H7 (cell line): ENCODE measurements around the gene TMEM239. TPM values are rescaled to one million over a fixed set of nuclear protein-coding genes. Genes with fewer than 3 reads are reported as not detected.

ENCODE experiments used
- DNase-seq: peaks from one replicate; pipeline ENCODE4 v3.0.0; 2012
- H3K27me3 ChIP-seq: 2 replicates; pipeline ENCODE4 v1.6.0; 2011; ENCODE audit warnings: mild to moderate bottlenecking, low read length; ENCODE audit not compliant: control insufficient read depth, insufficient read depth
- H3K36me3 ChIP-seq: replicated peaks from 2 replicates; pipeline ENCODE4 v1.5.1; 2011; ENCODE audit warnings: low read length; ENCODE audit not compliant: control insufficient read depth, insufficient read depth
- H3K4me3 ChIP-seq: 2 replicates; pipeline ENCODE4 v1.5.1; 2011; ENCODE audit warnings: low read depth, mild to moderate bottlenecking, control low read depth, low read length, moderate library complexity; ENCODE audit not compliant: insufficient read depth
- total RNA-seq: library from RNA; depleted of rRNA; stranded (reverse); fragments of >200 nt; shearing (Covaris generic); gene quantifications from 2 replicates; pipeline ENCODE4 v1.2.3, GENCODE V29; 2014

The TMEM239 gene
- total RNA-seq, 1 experiment from 2014 or later, result not detected

DNA sequence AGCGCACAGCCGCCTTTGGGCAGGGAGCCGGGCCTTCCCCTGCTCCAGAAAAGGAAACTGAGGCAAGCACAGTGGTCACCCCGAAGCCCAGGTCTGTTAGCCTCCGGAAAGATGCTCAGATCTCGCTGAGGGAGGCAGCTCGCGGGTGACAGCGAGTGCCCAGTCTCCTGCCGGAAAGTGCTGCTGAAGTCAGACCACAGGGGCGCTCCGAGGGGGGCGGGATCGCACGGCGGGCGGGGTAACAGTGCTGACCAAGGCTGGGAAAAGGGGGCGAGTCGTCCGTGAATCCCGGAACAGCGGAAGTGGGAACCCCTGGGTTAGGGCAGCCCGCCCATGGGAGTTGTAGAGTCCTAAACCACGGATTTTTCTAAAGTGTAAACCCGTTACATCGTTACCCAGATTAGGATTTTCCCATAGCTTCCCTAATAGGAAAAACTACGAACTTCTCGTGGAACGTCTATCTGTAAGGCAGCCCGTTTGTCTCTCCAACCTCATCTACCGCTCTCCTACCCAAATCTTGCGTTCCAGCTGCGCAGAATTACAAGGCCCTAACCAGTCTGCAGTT lies 24.9 kb downstream of the TMEM239 start:
- peak; percentile 80 for DNase-seq
- Histone ChIP-seq H3K4me3 (peak overlapping the region; percentile 75), H3K36me3 (no peaks in the 10 kb centered on the region; the same call in 1 of the 2 replicates), H3K27me3 (peaks cover 14% of the 10 kb centered on the region)

GRCh38 chr20:2845607-2846006 lies 29.4 kb downstream of the TMEM239 start:
- no peak for DNase-seq
- H3K4me3 ChIP-seq, result no peak overlapping the region
- H3K36me3 ChIP-seq, result no peaks in the 10 kb centered on the region
- no peaks in the 10 kb centered on the region for H3K27me3 ChIP-seq

DNA sequence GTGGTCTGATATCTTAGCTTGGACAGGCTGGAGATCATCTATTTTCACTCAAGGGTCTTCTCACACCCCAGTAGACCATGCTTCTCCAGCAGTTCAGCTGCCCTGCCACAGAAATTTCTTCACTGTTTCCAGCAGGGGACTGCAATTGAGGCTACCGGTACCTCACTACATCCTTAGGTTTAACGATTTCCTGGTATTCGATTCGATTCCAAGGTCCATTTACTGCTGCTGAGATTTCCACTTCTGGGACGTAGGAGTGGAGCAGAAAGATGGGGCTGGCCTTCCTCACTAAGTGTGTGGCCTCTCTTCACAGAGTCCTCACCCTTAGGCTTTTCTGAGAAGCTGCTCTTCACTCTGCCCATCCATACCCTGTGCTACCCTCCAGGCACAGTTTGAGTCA lies 30.5 kb downstream of the TMEM239 start:
- H3K36me3 ChIP-seq, result no peaks in the 10 kb centered on the region
- H3K27me3 ChIP-seq, result no peaks in the 10 kb centered on the region
- H3K4me3 ChIP-seq, result no peak overlapping the region
- no peak for DNase-seq

- H3K27me3 ChIP-seq, result no peaks in the 10 kb centered on the region
- H3K4me3 ChIP-seq, result no peak overlapping the region
- no peaks in the 10 kb centered on the region for H3K36me3 ChIP-seq
- DNase-seq, result no peak
Observed at GRCh38 chr20:2847802-2848201, 31.6 kb downstream of the TMEM239 start.

DNA sequence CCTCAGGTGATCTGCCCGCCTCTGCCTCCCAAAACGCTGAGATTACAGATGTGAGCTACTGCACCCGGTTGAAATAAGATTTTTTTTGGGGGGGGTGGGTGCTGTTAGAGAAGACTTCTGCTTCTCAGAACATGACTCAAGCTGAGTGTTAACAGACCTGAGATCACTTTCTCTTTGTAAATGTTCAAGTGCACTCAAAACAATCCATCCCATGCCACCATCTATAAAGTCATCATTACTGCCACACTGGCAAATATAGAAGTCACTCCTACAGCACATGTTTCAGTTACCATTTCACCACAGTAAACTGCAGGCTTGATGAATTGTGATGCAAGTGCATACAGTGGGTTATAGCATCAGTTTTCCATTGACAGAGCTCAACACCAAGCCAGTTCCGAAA lies 33.4 kb downstream of the TMEM239 start:
- no peak for DNase-seq

DNA sequence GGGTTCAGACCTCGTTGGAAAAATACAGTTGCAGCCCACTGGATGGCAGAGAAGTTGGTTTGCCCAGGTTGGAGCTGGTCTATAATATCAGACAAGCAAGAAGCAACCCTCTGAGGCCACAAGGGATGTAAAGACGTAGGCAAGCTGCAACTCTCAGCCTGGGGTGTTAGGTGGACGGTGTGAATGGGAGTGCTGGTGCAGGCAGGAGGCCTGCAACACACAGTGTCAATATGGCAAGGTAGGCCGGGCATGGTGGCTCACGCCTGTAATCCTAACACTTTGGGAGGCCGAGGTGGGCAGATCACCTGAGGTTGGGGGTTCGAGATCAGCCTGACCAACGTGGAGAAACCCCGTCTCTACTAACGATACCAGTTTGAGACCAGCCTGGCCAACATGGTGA lies 34.9 kb downstream of the TMEM239 start:
- H3K36me3 ChIP-seq, result no peaks in the 10 kb centered on the region
- no peaks in the 10 kb centered on the region for H3K27me3 ChIP-seq
- no peak for DNase-seq
- no peak overlapping the region for H3K4me3 ChIP-seq

More for the DNA sequence above, 33.4 kb downstream of the TMEM239 start:
- H3K27me3 ChIP-seq, result no peaks in the 10 kb centered on the region
- no peak overlapping the region for H3K4me3 ChIP-seq
- no peaks in the 10 kb centered on the region for H3K36me3 ChIP-seq

DNA sequence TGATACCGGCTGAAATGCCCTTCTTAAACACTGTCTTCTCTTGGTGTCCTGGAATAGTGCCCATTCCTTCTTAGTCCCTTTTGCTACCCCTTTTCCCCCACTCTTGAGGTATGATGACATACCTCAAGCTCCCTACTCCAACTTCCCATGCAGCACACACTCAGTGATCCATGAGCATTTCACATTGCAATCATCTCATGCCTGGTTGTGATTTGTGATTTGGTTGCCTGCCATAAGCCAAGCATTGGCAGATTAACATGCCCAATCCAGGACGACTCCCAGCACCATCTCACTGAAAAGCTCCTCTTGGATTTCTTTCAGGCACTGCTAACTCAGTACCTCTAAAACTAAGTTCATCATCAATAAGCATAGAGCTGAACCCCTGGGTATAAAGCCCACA lies 42.4 kb downstream of the TMEM239 start:
- Histone ChIP-seq H3K27me3 (no peaks in the 10 kb centered on the region), H3K36me3 (no peaks in the 10 kb centered on the region), H3K4me3 (no peak overlapping the region)
- DNase-seq, result no peak

DNA sequence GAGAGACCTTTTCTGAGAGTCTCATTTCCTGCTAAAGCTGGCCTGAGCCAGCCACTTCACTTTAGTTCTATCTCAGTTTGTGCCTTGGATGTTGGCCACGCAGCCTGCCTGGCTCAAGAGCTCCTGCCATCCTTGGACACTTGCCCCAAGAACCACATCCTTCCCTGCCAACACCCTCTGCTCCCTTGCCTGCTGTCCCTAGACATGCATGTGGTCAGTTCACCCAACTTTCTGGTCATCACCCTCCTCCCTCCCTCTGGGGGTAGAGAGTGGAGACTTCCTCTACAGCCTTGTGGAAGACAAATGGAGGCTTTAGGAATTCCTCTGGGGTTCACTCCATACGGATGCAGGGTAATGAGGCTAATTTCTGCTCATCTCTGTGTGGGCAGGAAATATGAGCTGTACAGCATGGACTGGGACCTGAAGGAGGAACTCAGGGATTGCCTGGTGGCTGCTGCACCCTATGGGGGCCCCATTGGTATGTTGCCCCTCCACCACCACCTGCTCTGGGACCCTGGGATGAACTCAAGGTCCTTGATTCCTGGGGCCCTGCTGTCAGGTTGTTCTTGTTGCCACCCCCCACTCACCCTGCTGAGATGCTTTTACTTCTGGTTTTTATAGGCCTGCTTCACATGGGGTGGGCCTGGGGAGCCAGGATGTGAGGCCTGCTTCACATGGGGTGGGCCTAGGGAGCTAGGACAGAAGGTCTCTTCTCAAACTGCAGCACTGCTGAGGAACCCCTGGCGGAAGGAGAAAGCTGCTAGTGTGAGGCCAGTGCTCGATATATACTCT lies 43.4 kb downstream of the TMEM239 start:
- DNase-seq, result no peak
- H3K4me3 ChIP-seq, result no peak overlapping the region

GRCh38 chr20:2864626-2865025 lies 48.5 kb downstream of the TMEM239 start:
- no peaks in the 10 kb centered on the region for H3K36me3 ChIP-seq
- no peak for DNase-seq
- H3K27me3 ChIP-seq, result no peaks in the 10 kb centered on the region
- no peak overlapping the region for H3K4me3 ChIP-seq

More for the DNA sequence above, 43.4 kb downstream of the TMEM239 start:
- Histone ChIP-seq H3K36me3 (no peaks in the 10 kb centered on the region), H3K27me3 (no peaks in the 10 kb centered on the region)

GRCh38 chr20:2865101-2865500 lies 48.9 kb downstream of the TMEM239 start:
- Histone ChIP-seq H3K27me3 (no peaks in the 10 kb centered on the region), H3K36me3 (no peaks in the 10 kb centered on the region), H3K4me3 (no peak overlapping the region)
- DNase-seq, result no peak

- H3K4me3 ChIP-seq, result no peak overlapping the region
- peak; percentile 77 for DNase-seq
- H3K36me3 ChIP-seq, result no peaks in the 10 kb centered on the region
- H3K27me3 ChIP-seq, result no peaks in the 10 kb centered on the region; the same call in 1 of the 2 replicates
Observed at GRCh38 chr20:2865630-2866029, 49.5 kb downstream of the TMEM239 start.

GRCh38 chr20:2866236-2866635 lies 50.1 kb downstream of the TMEM239 start:
- Histone ChIP-seq H3K27me3 (peaks cover 4% of the 10 kb centered on the region; the same call in 1 of the 2 replicates), H3K4me3 (no peak overlapping the region), H3K36me3 (no peaks in the 10 kb centered on the region)
- DNase-seq, result no peak

GRCh38 chr20:2867081-2867864 lies 51.1 kb downstream of the TMEM239 start:
- Histone ChIP-seq H3K4me3 (no peak overlapping the region), H3K36me3 (no peaks in the 10 kb centered on the region), H3K27me3 (peaks cover 13% of the 10 kb centered on the region)
- no peak for DNase-seq
